T-helper 2 cell treated with Interferon-gamma antibody and Interleukin-4, amounts not matched to agents 5 μg/mL and 100 μg/mL, for 36 hours (primary cell): Measurements from ENCODE around the gene FSCN2.
"Not testable (repeated sequence)": the region's sequence is repeated elsewhere in the genome, so short reads cannot be mapped to it uniquely, and the experiment has no call there.

Experiments used
- DNase-seq: peaks from one replicate; pipeline ENCODE4 v3.0.0; 2021; ENCODE audit warnings: low spot score
- H3K27ac Mint-ChIP-seq: one replicate; pipeline ENCODE4 v1.8.0; 2021; ENCODE audit warnings: mild to moderate bottlenecking, mixed read lengths
- H3K27me3 Mint-ChIP-seq: one replicate; pipeline ENCODE4 v1.8.0; 2021; ENCODE audit warnings: low read depth, mixed read lengths
- H3K36me3 Mint-ChIP-seq: one replicate; pipeline ENCODE4 v1.8.0; 2021; ENCODE audit warnings: low read depth, mixed read lengths
- H3K4me1 Mint-ChIP-seq: one replicate; pipeline ENCODE4 v1.8.0; 2021; ENCODE audit warnings: low read depth, mixed read lengths
- H3K4me3 Mint-ChIP-seq: one replicate; pipeline ENCODE4 v1.8.0; 2022; ENCODE audit warnings: mild to moderate bottlenecking, moderate library complexity, mixed read lengths
- H3K9me3 Mint-ChIP-seq: one replicate; pipeline ENCODE4 v1.8.0; 2021; ENCODE audit warnings: mixed read lengths

FSCN2 gene

DNA sequence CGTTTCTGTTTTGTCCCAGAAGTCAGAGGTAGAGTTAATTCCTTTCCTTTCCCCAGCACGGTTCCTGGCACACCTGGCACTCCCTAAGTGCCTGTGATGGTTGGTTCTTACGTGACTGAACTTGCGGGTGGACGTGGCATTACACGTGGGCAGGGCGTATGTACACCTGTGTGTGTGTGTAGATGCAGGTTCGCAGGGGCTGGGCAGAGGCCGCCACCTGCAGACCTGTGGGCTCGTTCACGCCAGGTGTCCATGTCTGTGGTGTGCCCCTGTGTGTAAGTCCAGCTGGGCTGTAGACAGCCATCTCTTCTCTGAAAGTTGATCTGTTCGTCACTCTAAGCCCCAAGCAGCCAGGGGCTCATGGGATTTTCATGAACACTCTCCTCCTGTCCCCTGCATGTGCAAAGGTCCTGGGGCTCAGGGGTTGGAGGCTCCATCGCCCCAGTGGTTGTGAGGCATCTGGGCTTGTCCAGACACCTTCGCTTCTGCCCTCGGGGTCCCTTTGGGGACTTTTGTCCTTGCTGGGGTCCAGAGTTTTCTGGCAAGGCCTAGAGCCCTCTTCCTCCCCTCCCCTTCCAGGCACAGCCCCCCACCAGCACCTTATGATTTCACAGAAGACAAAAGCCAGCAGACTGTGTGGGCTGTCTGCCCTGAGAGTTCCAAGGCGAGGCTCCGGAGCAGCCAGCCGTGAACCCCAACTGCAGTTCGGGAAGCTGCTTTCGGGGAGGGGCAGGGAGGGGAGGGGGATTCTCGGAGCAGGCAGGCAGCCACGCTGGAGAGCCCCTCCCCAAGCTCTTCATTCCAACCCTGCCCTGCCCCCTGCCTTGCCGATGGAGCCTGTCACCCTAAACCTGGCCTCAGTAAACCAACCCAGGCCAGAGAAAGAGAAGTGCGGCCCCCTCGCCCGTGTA is 5.4 kb upstream of the FSCN2 start:
- Mint-ChIP-seq H3K9me3 (no peaks in the 10 kb centered on the region), H3K36me3 (peaks cover 2% of the 10 kb centered on the region), H3K4me3 (no peak overlapping the region), H3K27ac (no peak overlapping the region), H3K4me1 (peaks cover 10% of the 10 kb centered on the region), H3K27me3 (peaks cover 5% of the 10 kb centered on the region)
- DNase-seq = no peak

DNA sequence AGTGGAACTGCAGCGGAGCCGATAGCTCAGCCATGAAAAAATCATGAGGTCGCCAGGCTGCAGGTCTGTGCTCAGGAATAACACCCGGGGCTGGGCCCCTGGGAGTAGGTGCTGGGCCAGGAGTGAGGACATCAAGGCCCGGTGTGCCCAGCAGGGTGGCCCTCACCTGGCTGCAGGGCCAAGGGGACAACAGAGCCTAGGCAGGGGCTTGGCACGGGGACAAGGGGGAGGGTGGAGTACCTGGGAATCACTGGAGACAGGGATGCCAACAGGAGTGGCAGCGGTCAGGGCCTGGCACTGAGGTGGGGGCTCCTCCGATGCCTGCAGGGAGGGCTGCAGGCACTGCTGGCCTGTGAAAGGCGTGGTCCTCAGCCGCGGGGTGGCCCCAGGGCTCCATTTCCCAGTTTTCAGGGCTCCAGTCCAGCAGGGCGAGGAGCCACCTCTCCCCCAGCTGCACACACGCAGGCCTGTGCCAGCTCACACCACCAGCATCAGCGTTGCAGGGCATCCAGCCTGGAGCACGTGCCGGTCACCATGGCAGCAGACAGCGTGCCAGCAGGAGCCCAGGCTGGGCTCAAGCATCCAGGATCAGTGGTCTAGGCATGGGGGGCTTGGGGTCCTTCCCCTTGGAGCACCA is 4.7 kb upstream of the FSCN2 start:
- Mint-ChIP-seq H3K4me3 (no peak overlapping the region), H3K27ac (no peak overlapping the region), H3K4me1 (peaks cover 6% of the 10 kb centered on the region), H3K27me3 (peaks cover 5% of the 10 kb centered on the region), H3K36me3 (no peaks in the 10 kb centered on the region), H3K9me3 (no peaks in the 10 kb centered on the region)
- DNase-seq = no peak

DNA sequence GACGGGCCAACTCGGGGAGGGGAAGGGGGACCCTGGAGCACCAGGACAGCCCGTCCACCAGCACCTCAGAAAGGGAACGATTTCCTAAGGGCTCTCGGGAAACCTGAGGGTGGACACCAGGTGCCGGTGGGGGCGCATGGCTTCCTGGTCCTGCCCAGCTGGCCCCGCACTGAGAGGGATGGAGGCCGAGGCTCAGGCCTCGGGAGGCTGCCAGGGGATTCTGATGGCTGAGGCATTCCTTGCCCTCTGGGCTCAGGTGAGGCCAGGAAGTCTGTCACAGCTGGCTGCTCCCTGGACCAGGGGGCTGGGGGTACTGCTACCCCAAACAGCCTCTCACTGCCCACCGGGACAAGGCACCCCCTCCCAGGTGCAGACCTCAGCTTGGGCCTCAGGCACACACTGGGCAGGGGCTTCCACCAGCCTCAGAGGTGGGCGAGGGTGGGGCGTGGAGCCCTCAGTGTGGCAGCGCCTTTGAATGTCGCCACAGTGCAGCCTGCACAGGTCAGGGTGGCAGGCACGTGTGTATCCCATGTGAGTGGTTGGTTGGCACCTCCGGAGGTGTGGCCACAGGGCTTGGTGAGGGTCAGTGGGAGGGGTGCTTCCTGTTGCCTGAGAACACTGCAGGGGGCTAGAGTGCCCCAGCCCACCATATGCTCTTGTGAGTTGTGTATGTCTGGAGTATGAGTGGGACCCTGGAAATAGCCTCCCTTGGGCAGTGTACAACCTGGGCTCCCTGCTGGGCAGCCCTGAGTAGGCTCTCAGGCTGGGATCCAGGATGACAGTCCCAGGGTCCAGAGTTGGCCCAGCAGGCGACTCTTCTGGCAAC is 3.9 kb upstream of the FSCN2 start:
- Mint-ChIP-seq H3K9me3 (no peaks in the 10 kb centered on the region), H3K27me3 (peaks cover 5% of the 10 kb centered on the region), H3K27ac (no peak overlapping the region), H3K4me3 (no peak overlapping the region), H3K36me3 (no peaks in the 10 kb centered on the region), H3K4me1 (peaks cover 6% of the 10 kb centered on the region)
- no peak for DNase-seq

DNA sequence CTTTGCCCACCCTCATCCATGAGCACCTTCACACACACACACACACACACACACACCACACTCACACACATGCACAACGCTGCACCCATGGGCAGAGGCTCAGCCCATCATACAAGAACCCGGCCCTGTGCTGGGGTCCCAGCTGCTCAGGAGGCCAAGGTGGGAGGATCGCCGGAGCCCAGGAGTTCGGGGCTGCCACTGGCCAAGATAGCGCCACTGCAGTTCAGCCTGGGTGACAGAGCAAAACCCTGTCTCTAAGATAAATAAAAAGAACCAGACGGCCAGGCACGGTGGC is 3.4 kb upstream of the FSCN2 start:
- H3K4me3 Mint-ChIP-seq = no peak overlapping the region
- no peak overlapping the region for H3K27ac Mint-ChIP-seq
- H3K9me3 Mint-ChIP-seq = no peaks in the 10 kb centered on the region
- H3K27me3 Mint-ChIP-seq = peaks cover 5% of the 10 kb centered on the region
- no peak for DNase-seq
- no peaks in the 10 kb centered on the region for H3K36me3 Mint-ChIP-seq
- H3K4me1 Mint-ChIP-seq = peaks cover 6% of the 10 kb centered on the region

DNA sequence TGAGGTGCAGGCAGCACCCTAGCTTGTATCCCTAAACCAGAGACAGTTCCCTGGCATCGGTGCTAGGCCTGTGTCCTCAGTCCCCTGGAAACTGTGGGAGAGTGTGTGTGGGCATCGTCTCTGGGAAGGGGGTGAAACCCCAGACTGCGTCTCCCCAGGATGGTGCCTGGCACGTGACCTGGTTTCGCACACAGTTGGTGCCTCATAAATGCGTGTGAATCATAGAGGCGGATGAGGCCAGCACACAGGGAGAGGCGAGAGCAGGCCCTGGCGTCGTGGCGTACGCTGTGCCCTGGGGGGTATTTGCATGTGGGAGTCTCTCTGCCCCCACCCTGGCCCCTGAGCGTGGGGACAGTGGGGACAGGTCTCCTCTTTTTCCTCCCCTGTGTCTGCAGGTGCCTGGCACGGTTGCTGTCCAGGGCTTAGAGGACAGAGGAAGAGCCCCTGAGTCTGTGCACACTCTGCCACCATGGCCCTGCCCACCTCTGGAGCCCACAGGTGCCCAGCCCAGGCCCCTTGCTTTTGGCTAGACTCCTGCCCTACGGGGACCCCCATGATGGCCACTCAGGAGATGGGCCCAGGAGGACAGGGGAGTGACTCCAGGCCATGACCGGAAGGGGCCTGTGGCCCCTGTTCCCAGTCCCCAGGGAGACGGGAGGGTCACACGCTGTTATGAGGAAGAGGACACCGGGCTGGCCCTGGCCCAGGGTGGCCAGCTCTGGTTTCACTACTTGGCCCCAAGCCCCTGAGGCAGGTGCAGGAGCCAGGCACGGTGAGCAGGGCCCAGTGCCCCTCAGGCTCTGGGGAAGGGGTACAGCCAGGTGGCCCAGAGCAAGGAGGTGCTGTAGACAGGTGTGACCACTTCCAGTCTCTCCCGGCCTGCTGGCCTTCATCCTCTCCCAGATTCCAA is 1.3 kb upstream of the FSCN2 start:
- no peak for DNase-seq
- no peak overlapping the region for H3K27ac Mint-ChIP-seq
- H3K4me1 Mint-ChIP-seq = no peaks in the 10 kb centered on the region
- H3K9me3 Mint-ChIP-seq = no peaks in the 10 kb centered on the region
- no peaks in the 10 kb centered on the region for H3K27me3 Mint-ChIP-seq
- no peaks in the 10 kb centered on the region for H3K36me3 Mint-ChIP-seq
- no peak overlapping the region for H3K4me3 Mint-ChIP-seq

DNA sequence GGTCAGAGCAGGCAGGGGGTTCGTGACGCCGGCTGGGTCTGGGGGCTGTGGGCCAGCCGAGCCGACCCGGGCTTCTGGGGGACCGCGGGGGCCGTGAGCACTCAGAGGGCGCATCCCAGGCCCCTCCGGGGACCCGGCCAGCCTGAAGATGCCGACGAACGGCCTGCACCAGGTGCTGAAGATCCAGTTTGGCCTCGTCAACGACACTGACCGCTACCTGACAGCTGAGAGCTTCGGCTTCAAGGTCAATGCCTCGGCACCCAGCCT is 140 bp downstream of the FSCN2 start:
- Mint-ChIP-seq H3K4me3 (no peak overlapping the region), H3K4me1 (no peaks in the 10 kb centered on the region), H3K27ac (no peak overlapping the region), H3K27me3 (no peaks in the 10 kb centered on the region), H3K36me3 (no peaks in the 10 kb centered on the region), H3K9me3 (no peaks in the 10 kb centered on the region)
- DNase-seq = no peak

DNA sequence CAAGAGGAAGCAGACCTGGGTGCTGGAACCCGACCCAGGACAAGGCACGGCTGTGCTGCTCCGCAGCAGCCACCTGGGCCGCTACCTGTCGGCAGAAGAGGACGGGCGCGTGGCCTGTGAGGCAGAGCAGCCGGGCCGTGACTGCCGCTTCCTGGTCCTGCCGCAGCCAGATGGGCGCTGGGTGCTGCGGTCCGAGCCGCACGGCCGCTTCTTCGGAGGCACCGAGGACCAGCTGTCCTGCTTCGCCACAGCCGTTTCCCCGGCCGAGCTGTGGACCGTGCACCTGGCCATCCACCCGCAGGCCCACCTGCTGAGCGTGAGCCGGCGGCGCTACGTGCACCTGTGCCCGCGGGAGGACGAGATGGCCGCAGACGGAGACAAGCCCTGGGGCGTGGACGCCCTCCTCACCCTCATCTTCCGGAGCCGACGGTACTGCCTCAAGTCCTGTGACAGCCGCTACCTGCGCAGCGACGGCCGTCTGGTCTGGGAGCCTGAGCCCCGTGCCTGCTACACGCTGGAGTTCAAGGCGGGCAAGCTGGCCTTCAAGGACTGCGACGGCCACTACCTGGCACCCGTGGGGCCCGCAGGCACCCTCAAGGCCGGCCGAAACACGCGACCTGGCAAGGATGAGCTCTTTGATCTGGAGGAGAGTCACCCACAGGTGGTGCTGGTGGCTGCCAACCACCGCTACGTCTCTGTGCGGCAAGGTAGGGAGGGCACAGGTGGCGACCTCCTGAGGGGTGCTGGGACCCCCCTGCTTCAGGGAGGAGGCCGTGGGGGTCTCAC is 667 bp downstream of the FSCN2 start:
- H3K36me3 Mint-ChIP-seq = no peaks in the 10 kb centered on the region
- H3K9me3 Mint-ChIP-seq = no peaks in the 10 kb centered on the region
- no peak overlapping the region for H3K27ac Mint-ChIP-seq
- no peak for DNase-seq
- no peaks in the 10 kb centered on the region for H3K4me1 Mint-ChIP-seq
- no peaks in the 10 kb centered on the region for H3K27me3 Mint-ChIP-seq
- H3K4me3 Mint-ChIP-seq = no peak overlapping the region

DNA sequence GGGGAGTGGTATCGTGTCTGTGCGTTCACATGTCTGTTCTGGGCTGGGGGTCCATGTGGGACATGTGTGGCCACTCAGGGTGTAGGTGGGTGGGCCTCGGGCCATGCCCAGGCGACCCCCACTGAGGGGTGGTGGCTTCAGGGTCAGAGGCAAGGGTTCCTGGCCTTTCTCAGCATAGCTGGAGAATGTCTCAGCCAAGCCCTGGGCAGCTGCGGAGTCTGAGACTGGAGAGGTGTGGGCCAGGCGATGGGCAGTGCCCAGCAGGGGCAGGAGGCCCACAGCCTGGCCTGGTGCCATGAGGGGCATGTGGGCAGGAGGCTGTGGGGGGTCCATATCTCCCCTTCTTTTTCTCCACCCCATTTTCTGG is 1.2 kb downstream of the FSCN2 start:
- DNase-seq = no peak
- no peaks in the 10 kb centered on the region for H3K9me3 Mint-ChIP-seq
- no peaks in the 10 kb centered on the region for H3K36me3 Mint-ChIP-seq
- no peak overlapping the region for H3K27ac Mint-ChIP-seq
- H3K27me3 Mint-ChIP-seq = no peaks in the 10 kb centered on the region
- H3K4me1 Mint-ChIP-seq = no peaks in the 10 kb centered on the region
- no peak overlapping the region for H3K4me3 Mint-ChIP-seq

DNA sequence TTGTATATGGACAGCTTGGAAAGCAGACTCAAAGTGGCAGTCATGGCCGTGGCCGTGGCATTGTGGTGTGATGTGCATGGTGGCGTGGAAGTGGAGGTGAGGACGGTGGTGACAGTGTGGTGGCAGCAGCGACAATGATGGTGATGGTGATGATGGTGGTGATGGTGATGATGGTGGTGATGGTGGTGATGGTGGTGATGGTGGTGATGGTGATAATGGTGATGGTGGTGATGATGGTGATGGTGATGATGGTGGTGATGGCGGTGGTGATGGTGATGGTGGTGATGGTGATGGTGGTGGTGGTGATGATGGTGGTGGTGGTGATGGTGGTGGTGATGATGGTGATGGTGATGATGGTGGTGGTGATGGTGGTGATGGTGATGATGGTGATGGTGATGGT is 2.8 kb downstream of the FSCN2 start:
- not testable (repeated sequence) for H3K27ac Mint-ChIP-seq, H3K9me3 Mint-ChIP-seq, H3K4me1 Mint-ChIP-seq, H3K27me3 Mint-ChIP-seq, H3K4me3 Mint-ChIP-seq, H3K36me3 Mint-ChIP-seq, DNase-seq

DNA sequence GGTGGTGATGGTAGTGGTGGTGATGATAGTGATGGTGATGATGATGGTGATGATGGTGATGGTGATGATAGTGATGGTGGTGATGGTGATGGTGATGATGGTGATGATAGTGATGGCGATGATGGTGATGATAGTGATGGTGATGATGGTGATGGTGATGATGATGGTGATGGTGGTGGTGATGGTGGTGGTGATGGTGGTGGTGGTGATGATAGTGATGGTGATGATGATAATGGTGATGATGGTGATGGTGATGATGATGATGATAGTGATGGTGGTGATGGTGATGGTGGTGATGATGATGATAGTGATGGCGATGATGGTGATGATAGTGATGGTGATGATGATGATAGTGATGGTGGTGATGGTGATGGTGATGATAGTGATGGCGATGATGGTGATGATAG is 3.8 kb downstream of the FSCN2 start:
- not testable (repeated sequence) for H3K27ac Mint-ChIP-seq, H3K36me3 Mint-ChIP-seq, DNase-seq, H3K4me1 Mint-ChIP-seq, H3K4me3 Mint-ChIP-seq, H3K27me3 Mint-ChIP-seq, H3K9me3 Mint-ChIP-seq

DNA sequence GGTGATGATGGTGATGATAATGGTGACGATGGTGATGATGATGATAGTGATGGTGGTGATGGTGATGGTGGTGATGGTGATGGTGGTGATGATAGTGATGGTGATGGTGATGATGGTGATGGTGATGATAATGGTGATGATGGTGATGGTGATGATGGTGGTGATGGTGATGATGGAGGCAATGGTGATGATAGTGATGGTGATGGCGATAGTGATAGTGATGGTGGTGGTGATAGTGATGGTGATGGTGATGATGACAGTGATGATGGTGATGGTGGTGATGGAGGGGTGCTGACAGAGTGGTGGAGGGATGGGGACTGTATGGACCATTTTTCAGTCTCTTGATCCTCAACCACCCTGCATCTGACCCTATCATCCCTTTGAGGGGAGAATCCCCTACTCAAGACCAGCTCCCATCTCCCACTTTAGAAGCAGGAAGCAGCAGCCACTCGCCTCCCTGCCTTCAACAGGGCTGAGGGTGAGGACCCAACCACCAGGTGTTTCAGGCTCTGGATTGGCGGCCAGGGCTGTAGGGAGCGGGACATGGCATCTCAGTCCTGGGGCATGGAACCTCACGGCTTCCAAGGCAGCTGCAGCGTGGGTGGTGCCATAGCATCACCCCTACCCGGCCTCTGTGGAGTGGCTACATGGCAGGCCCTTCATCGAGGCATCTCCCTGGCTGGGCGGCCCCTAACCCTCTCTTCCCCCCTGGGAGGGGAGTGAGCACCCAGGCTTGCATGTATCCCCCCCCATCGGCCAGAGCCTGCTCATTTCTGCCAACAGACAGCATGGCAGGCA is 4.5 kb downstream of the FSCN2 start:
- Mint-ChIP-seq H3K9me3 (no peaks in the 10 kb centered on the region), H3K36me3 (no peaks in the 10 kb centered on the region), H3K4me3 (no peak overlapping the region), H3K4me1 (no peaks in the 10 kb centered on the region), H3K27ac (no peak overlapping the region), H3K27me3 (peaks cover 9% of the 10 kb centered on the region)
- no peak for DNase-seq

DNA sequence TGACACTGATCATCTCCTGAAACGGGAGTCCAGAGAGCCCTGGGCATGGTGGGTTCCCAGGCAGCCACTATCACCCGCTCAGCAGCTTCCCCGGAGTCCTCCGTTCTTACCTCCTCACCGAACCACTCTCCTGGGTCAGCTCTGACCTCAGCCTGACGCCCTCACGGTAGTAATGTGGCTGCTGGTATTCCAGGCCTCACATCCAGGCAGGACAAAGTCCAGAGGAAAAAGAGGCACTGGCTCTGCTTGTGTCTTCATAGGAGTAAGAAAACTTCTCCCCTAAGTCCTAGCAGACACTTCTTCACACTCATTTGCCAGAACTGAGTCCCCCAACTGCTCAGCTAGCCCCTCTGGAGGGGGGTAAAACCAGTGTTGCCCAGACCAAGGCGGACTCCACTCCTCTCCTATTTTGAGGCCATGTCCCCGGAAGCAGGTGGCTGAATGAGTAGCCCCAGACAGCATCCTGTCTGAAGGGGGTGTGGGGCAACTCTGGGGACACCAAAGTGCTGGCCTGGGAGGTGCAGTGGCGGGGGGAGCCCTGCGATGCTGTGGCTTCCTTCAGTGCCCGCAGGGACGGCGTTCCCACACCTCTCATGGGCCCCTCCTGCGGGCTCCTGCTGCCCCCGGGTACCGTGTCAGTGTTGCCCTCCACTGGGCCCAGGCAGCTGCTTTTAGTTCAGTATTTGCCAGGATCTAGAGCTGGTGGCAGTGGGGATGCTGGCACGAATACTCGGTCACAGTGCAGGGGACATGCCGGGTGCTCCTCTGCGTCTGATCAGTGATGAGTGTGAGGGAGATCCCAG is 5.4 kb downstream of the FSCN2 start:
- Mint-ChIP-seq H3K36me3 (no peaks in the 10 kb centered on the region), H3K27ac (no peak overlapping the region), H3K4me3 (no peak overlapping the region), H3K27me3 (peaks cover 9% of the 10 kb centered on the region), H3K4me1 (no peaks in the 10 kb centered on the region), H3K9me3 (no peaks in the 10 kb centered on the region)
- DNase-seq = no peak
